CD8-positive, alpha-beta memory T cell (primary cell): ENCODE data around the gene SPN. TPM values are rescaled to one million over a fixed set of nuclear protein-coding genes. Genes with fewer than 3 reads are reported as not detected.
"Not testable (repeated sequence)": the region's sequence is repeated elsewhere in the genome, so short reads cannot be mapped to it uniquely, and the experiment has no call there.

ENCODE experiments used
- CTCF ChIA-PET: fragments of 350-600 bp; sonication (Branson Sonifier 250); formaldehyde crosslinking; loops from one replicate; lab custom pipeline; 2021; ENCODE audit warnings: antibody characterized with exemption; lab: Charles Lee
- POLR2A ChIA-PET: fragments of 350-600 bp; sonication (Branson Sonifier 250); formaldehyde crosslinking; loops from one replicate; lab custom pipeline; 2021; ENCODE audit warnings: antibody characterized with exemption; lab: Charles Lee
- DNase-seq, 5 donors: peaks; one replicate each; pipeline versions ENCODE4 v3.0.0 to v3.0.0-alpha.2; 2020 to 2022; ENCODE audit warnings: mixed read lengths in 1 of 5
- H3K27ac ChIP-seq: one replicate; pipeline ENCODE4 v1.7.0; 2013; ENCODE audit warnings: low read depth, mild to moderate bottlenecking, low read length, moderate library complexity
- H3K27me3 ChIP-seq: 2 replicates; pipeline ENCODE4 v1.7.0; 2013; ENCODE audit warnings: low read length, mild to moderate bottlenecking; ENCODE audit not compliant: insufficient read depth, poor library complexity, severe bottlenecking
- H3K36me3 ChIP-seq: 2 replicates; pipeline ENCODE4 v1.7.0; 2013; ENCODE audit warnings: mild to moderate bottlenecking, low read length, moderate library complexity; ENCODE audit not compliant: insufficient read depth
- H3K4me1 ChIP-seq: 2 replicates; pipeline ENCODE4 v1.7.0; 2013; ENCODE audit warnings: mild to moderate bottlenecking, low read length, moderate library complexity; ENCODE audit not compliant: insufficient read depth
- H3K4me3 ChIP-seq: 2 replicates; pipeline ENCODE4 v1.7.0; 2013; ENCODE audit warnings: mild to moderate bottlenecking, low read length
- H3K9me3 ChIP-seq: 2 replicates; pipeline ENCODE4 v1.7.0; 2013; ENCODE audit warnings: mild to moderate bottlenecking, low read length
- H3K27ac Mint-ChIP-seq, 8 donors: one replicate each; pipeline ENCODE4 v1.8.0; 2020 to 2021; ENCODE audit warnings: mixed read lengths in 8 of 8, mild to moderate bottlenecking in 6 of 8, inconsistent platforms in 3 of 8, moderate library complexity in 3 of 8
- H3K27me3 Mint-ChIP-seq, 2 donors: one replicate each; pipeline ENCODE4 v1.8.0; 2020 to 2021; ENCODE audit warnings: mixed read lengths in 2 of 2, mild to moderate bottlenecking in 1 of 2, moderate library complexity in 1 of 2
- H3K36me3 Mint-ChIP-seq, 3 donors: one replicate each; pipeline ENCODE4 v1.8.0; 2020 to 2021; ENCODE audit warnings: mixed read lengths in 3 of 3, inconsistent platforms in 1 of 3, mild to moderate bottlenecking in 1 of 3
- H3K4me1 Mint-ChIP-seq, 3 donors: one replicate each; pipeline ENCODE4 v1.8.0; 2020 to 2021; ENCODE audit warnings: mixed read lengths in 3 of 3, inconsistent platforms in 1 of 3, mild to moderate bottlenecking in 1 of 3
- H3K4me3 Mint-ChIP-seq, 7 donors: one replicate each; pipeline ENCODE4 v1.8.0; 2020 to 2021; ENCODE audit warnings: mixed read lengths in 7 of 7, mild to moderate bottlenecking in 6 of 7, moderate library complexity in 4 of 7, inconsistent platforms in 2 of 7
- H3K9me3 Mint-ChIP-seq, 5 donors: one replicate each; pipeline ENCODE4 v1.8.0; 2020 to 2022; ENCODE audit warnings: mixed read lengths in 5 of 5, mild to moderate bottlenecking in 3 of 5, moderate library complexity in 2 of 5, inconsistent platforms in 1 of 5
- polyA plus RNA-seq: library from polyadenylated mRNA; unstranded; fragments of 300-500 nt; fragmentation: Illumina TruSeq; gene quantifications from one replicate; pipeline ENCODE4 v1.2.3, GENCODE V29; 2021
- total RNA-seq, 2 experiments: library from RNA; stranded (reverse); gene quantifications; one replicate each; pipeline ENCODE4 v1.2.3, GENCODE V29; 2021

SPN gene
- total and polyA plus RNA-seq, 3 experiments from 2014 or later, result 136 to 255 (median 144) TPM

DNA sequence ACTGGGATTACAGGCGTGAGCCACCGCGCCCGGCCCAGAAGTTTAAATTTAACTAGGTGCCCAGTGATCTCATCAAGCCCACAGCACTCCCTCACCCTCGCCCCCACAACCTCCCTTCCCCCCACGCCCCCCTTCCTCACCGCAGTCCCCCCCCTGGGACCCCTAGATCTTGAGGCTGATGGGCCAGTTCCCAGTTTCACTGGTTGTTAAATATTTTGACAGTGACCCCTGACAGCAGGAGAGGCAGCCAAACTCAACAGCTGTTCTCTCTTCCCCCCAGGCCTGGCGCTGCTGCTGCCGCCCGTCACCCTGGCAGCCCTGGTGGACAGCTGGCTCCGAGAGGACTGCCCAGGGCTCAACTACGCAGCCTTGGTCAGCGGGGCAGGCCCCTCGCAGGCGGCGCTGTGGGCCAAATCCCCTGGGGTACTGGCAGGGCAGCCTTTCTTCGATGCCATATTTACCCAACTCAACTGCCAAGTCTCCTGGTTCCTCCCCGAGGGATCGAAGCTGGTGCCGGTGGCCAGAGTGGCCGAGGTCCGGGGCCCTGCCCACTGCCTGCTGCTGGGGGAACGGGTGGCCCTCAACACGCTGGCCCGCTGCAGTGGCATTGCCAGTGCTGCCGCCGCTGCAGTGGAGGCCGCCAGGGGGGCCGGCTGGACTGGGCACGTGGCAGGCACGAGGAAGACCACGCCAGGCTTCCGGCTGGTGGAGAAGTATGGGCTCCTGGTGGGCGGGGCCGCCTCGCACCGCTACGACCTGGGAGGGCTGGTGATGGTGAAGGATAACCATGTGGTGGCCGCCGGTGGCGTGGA is 31.5 kb downstream of the SPN start:
- no peaks in the 10 kb centered on the region for H3K27me3 ChIP-seq
- H3K4me3 ChIP-seq, result no peak overlapping the region
- H3K27ac ChIP-seq, result no peak overlapping the region
- Mint-ChIP-seq H3K4me3 (no peak overlapping the region), H3K9me3 (no peaks in the 10 kb centered on the region), H3K27ac (no peak overlapping the region), H3K4me1 (peaks cover 6 to 11% (median 10%) of the 10 kb centered on the region in 3 donors), H3K27me3 (peaks cover 0 to 2% of the 10 kb centered on the region in 2 donors), H3K36me3 (no peaks in the 10 kb centered on the region)
- POLR2A ChIA-PET, result interaction anchor here (0.6 kb wide), 1 partner anchor 123 kb away, joined by 4 read pairs; no protein-coding TSS in a partner anchor
- peaks cover 5% of the 10 kb centered on the region for H3K4me1 ChIP-seq
- DNase-seq, result no peak
- no peaks in the 10 kb centered on the region for H3K9me3 ChIP-seq
- no peaks in the 10 kb centered on the region for H3K36me3 ChIP-seq
- CTCF ChIA-PET, result interaction anchor here (0.7 to 1.3 kb wide), 4 partner anchors 50 to 302 kb away, joined by 3 read pairs; partner anchors contain the start of gene MVP

GRCh38 chr16:29695675-29696074 is 32.6 kb downstream of the SPN start:
- POLR2A ChIA-PET, result interaction anchor here (0.7 kb wide), 1 partner anchor 17 kb away, joined by 8 read pairs; the partner anchor contains the start of gene QPRT
- not testable (repeated sequence) for H3K27me3 ChIP-seq, H3K4me3 ChIP-seq, H3K36me3 Mint-ChIP-seq, H3K36me3 ChIP-seq, H3K27ac Mint-ChIP-seq, H3K27me3 Mint-ChIP-seq, H3K27ac ChIP-seq, H3K4me3 Mint-ChIP-seq, DNase-seq, H3K9me3 ChIP-seq, H3K4me1 ChIP-seq, H3K9me3 Mint-ChIP-seq
- peaks cover 12 to 15% (median 14%) of the 10 kb centered on the region in 3 donors for H3K4me1 Mint-ChIP-seq
- CTCF ChIA-PET, result interaction anchor here (0.9 to 2.2 kb wide), 4 partner anchors 33 to 153 kb away, joined by 3 to 8 read pairs (median 4); partner anchors contain the start of gene MVP

GRCh38 chr16:29696881-29697331 is 33.9 kb downstream of the SPN start:
- H3K27ac Mint-ChIP-seq, result no peak overlapping the region
- peaks cover 16% of the 10 kb centered on the region for H3K4me1 ChIP-seq
- no peak overlapping the region for H3K27ac ChIP-seq
- H3K27me3 ChIP-seq, result no peaks in the 10 kb centered on the region
- H3K9me3 Mint-ChIP-seq, result no peaks in the 10 kb centered on the region
- no peak overlapping the region for H3K4me3 ChIP-seq
- H3K4me1 Mint-ChIP-seq, result peaks cover 18 to 22% (median 22%) of the 10 kb centered on the region in 3 donors
- CTCF ChIA-PET, result interaction anchor here (0.7 to 2.2 kb wide), 4 partner anchors 32 to 151 kb away, joined by 3 to 8 read pairs (median 4); partner anchors contain the start of gene PAGR1
- no peaks in the 10 kb centered on the region for H3K36me3 Mint-ChIP-seq
- no peak overlapping the region for H3K4me3 Mint-ChIP-seq
- DNase-seq, result no peak
- POLR2A ChIA-PET, result no interaction called here
- H3K36me3 ChIP-seq, result no peaks in the 10 kb centered on the region
- no peaks in the 10 kb centered on the region for H3K27me3 Mint-ChIP-seq
- H3K9me3 ChIP-seq, result no peaks in the 10 kb centered on the region

DNA sequence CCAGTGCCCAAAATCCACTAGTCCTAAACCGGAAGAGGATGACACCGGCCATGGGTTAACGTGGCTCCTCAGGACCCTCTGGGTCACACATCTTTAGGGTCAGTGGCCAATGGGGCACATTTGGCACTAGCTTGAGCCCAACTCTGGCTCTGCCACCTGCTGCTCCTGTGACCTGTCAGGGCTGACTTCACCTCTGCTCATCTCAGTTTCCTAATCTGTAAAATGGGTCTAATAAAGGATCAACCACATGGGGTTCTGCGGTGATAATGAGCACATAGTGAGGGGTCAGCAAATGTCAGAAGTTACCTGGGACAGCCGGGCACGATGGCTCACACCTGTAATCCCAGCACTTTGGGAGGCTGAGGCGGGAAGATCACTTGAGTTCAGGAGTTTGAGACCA is 34.3 kb downstream of the SPN start:
- H3K9me3 ChIP-seq, result no peaks in the 10 kb centered on the region
- Mint-ChIP-seq H3K27me3 (no peaks in the 10 kb centered on the region), H3K9me3 (no peaks in the 10 kb centered on the region), H3K4me1 (peaks cover 22 to 27% (median 27%) of the 10 kb centered on the region in 3 donors), H3K36me3 (no peaks in the 10 kb centered on the region), H3K4me3 (peak overlapping the region in 1 of 7 donors; percentile 41), H3K27ac (peak overlapping the region in 2 of 8 donors; percentile 42 to 84)
- DNase-seq, result no peak
- no peak overlapping the region for H3K27ac ChIP-seq
- peaks cover 21% of the 10 kb centered on the region for H3K4me1 ChIP-seq
- CTCF ChIA-PET, result interaction anchor here (0.9 to 2.2 kb wide), 3 partner anchors 32 to 151 kb away, joined by 3 to 8 read pairs (median 6); no protein-coding TSS in a partner anchor
- POLR2A ChIA-PET, result no interaction called here
- no peaks in the 10 kb centered on the region for H3K36me3 ChIP-seq
- H3K4me3 ChIP-seq, result no peak overlapping the region
- no peaks in the 10 kb centered on the region for H3K27me3 ChIP-seq

DNA sequence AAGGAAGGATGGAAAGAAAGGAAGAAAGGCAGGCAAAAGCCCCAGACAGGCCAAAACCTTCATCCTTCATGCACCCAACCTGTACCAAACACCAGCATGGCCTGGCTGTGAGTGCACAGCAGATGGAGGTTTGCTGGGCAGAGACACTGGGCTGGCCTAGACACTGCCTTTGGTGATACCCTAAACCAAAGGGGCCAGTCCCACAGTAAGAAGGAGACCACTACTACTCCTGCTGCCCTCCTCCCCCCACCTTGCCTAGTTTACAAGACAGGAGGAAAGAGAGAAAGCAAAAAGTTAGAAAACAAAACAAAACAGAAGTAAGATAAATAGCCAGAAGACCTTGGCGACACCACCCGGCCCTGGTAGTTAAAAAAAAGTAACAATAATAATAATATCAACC is 35.0 kb downstream of the SPN start:
- Histone ChIP-seq H3K4me1 (peaks cover 27% of the 10 kb centered on the region), H3K36me3 (no peaks in the 10 kb centered on the region), H3K27ac (no peak overlapping the region), H3K4me3 (no peak overlapping the region), H3K9me3 (no peaks in the 10 kb centered on the region), H3K27me3 (no peaks in the 10 kb centered on the region)
- H3K9me3 Mint-ChIP-seq, result no peaks in the 10 kb centered on the region
- H3K4me1 Mint-ChIP-seq, result peaks cover 29 to 33% (median 33%) of the 10 kb centered on the region in 3 donors
- ChIA-PET CTCF (interaction anchor here (1.2 to 7.1 kb wide), 8 partner anchors 21 to 150 kb away, joined by 3 to 83 read pairs (median 50); partner anchors contain the start of genes KIF22, MVP and PAGR1), POLR2A (no interaction called here)
- no peak for DNase-seq
- H3K27me3 Mint-ChIP-seq, result no peaks in the 10 kb centered on the region
- H3K4me3 Mint-ChIP-seq, result no peak overlapping the region
- H3K27ac Mint-ChIP-seq, result no peak overlapping the region
- H3K36me3 Mint-ChIP-seq, result no peaks in the 10 kb centered on the region

- H3K4me3 ChIP-seq, result no peak overlapping the region
- no peaks in the 10 kb centered on the region for H3K36me3 Mint-ChIP-seq
Observed at GRCh38 chr16:29698484-29699323, 35.7 kb downstream of the SPN start.

More at GRCh38 chr16:29698484-29699323, 35.7 kb downstream of the SPN start:
- Mint-ChIP-seq H3K4me1 (peaks cover 33 to 39% (median 36%) of the 10 kb centered on the region in 3 donors), H3K4me3 (peak overlapping the region in 1 of 7 donors; percentile 34), H3K27me3 (no peaks in the 10 kb centered on the region), H3K9me3 (no peaks in the 10 kb centered on the region), H3K27ac (no peak overlapping the region)
- no peaks in the 10 kb centered on the region for H3K36me3 ChIP-seq
- POLR2A ChIA-PET, result interaction anchor here (2.3 kb wide), 1 partner anchor 91 kb away, joined by 14 read pairs; the partner anchor contains the start of gene KIF22
- H3K9me3 ChIP-seq, result no peaks in the 10 kb centered on the region
- no peak for DNase-seq
- CTCF ChIA-PET, result interaction anchor here (1.0 to 7.1 kb wide), 19 partner anchors 20 to 334 kb away, joined by 3 to 83 read pairs (median 4); partner anchors contain the start of genes CDIPT, KIF22, MVP and PAGR1
- H3K27me3 ChIP-seq, result no peaks in the 10 kb centered on the region
- no peak overlapping the region for H3K27ac ChIP-seq
- H3K4me1 ChIP-seq, result peaks cover 34% of the 10 kb centered on the region
